ENCODE results near the gene PGM2L1. TPM values are rescaled to one million over a fixed set of nuclear protein-coding genes. Genes with fewer than 3 reads are reported as not detected.

PGM2L1 gene
- total and polyA plus RNA-seq, 12 donors: 0.54 to 27.8 (median 2.2) TPM

GRCh38 chr11:74283580-74284180, 114.6 kb downstream of the PGM2L1 start:
- no peaks in the 10 kb centered on the region for H3K27me3 ChIP-seq
- no peak for TF ChIP-seq POLR2A (IDR thresholded peaks at IDR 0.05)
- TF ChIP-seq CTCF (IDR thresholded peaks at IDR 0.05): no peak
- no peak overlapping the region for H3K4me3 ChIP-seq
- WGBS, 4 donors: 74 to 86% (median 82%) methylated on average over 3 of the region's 3 CpGs
- no peak overlapping the region for H3K27ac ChIP-seq
- intact Hi-C loops (cut with DNase I): no loop called here
- no peaks in the 10 kb centered on the region for H3K36me3 ChIP-seq (replicated peaks in 1 of 2)
- H3K9me3 ChIP-seq (replicated peaks in 1 of 3): no peaks in the 10 kb centered on the region
- DNase-seq: no peak
- peaks cover 0 to 5% of the 10 kb centered on the region in 2 donors for H3K4me1 ChIP-seq (replicated peaks in 1 of 2)

- H3K27ac ChIP-seq: no peak overlapping the region
- H3K27me3 ChIP-seq: no peaks in the 10 kb centered on the region
- TF ChIP-seq CTCF (IDR thresholded peaks at IDR 0.05) (no peak), POLR2A (IDR thresholded peaks at IDR 0.05) (no peak)
- DNase-seq: no peak
- no peaks in the 10 kb centered on the region for H3K36me3 ChIP-seq (replicated peaks in 1 of 2)
- WGBS, 4 donors: 59 to 64% (median 63%) methylated on average over 5 of the region's 5 CpGs
- intact Hi-C loops (cut with DNase I): no loop called here
- H3K4me3 ChIP-seq: no peak overlapping the region
- no peaks in the 10 kb centered on the region for H3K9me3 ChIP-seq (replicated peaks in 1 of 3)
- peaks cover 0 to 7% of the 10 kb centered on the region in 2 donors for H3K4me1 ChIP-seq (replicated peaks in 1 of 2)
Measured at GRCh38 chr11:74282914-74283371, 115.3 kb downstream of the PGM2L1 start.

GRCh38 chr11:74282421-74282820, 115.8 kb downstream of the PGM2L1 start:
- WGBS, 4 donors: 73 to 90% (median 80%) methylated on average over 3 of the region's 3 CpGs
- TF ChIP-seq POLR2A (IDR thresholded peaks at IDR 0.05) (no peak), CTCF (IDR thresholded peaks at IDR 0.05) (no peak)

GRCh38 chr11:74280494-74280893, 117.7 kb downstream of the PGM2L1 start:
- Histone ChIP-seq H3K4me3 (no peak overlapping the region), H3K36me3 (replicated peaks in 1 of 2) (no peaks in the 10 kb centered on the region), H3K4me1 (replicated peaks in 1 of 2) (peaks cover 0 to 7% of the 10 kb centered on the region in 2 donors), H3K9me3 (replicated peaks in 1 of 3) (no peaks in the 10 kb centered on the region), H3K27me3 (no peaks in the 10 kb centered on the region), H3K27ac (no peak overlapping the region)
- TF ChIP-seq POLR2A (IDR thresholded peaks at IDR 0.05) (no peak), CTCF (IDR thresholded peaks at IDR 0.05) (no peak)
- intact Hi-C loops (cut with DNase I): no loop called here
- no peak for DNase-seq

More at GRCh38 chr11:74282421-74282820, 115.8 kb downstream of the PGM2L1 start:
- Histone ChIP-seq H3K36me3 (replicated peaks in 1 of 2) (no peaks in the 10 kb centered on the region), H3K4me1 (replicated peaks in 1 of 2) (peaks cover 0 to 7% of the 10 kb centered on the region in 2 donors), H3K27ac (no peak overlapping the region), H3K4me3 (no peak overlapping the region), H3K27me3 (no peaks in the 10 kb centered on the region), H3K9me3 (replicated peaks in 1 of 3) (no peaks in the 10 kb centered on the region)
- DNase-seq: no peak
- intact Hi-C loops (cut with DNase I): no loop called here

MicroRNAs within 50 kb of the gene (microRNA counts, 767-probe panel; counts per million panel counts)
- 0 counts per million in 2 donors for microRNA hsa-miR-548al

Small RNA genes within 50 kb of the gene (microRNA-seq; reads per million reads assigned to microRNA genes)
- 0 reads per million in 3 donors for gene MIR548AL

Small RNA genes within 50 kb of the gene (small RNA-seq; reads per million reads assigned to genes)
- gene MIR548AL: 0 to 0.17 reads per million in 2 donors

Other genes starting within 250 kb of the PGM2L1 start
- gene C2CD3, start 227.4 kb downstream of the PGM2L1 start, total RNA-seq: 10 to 100 TPM; 15.4 to 42.8 (median 28.1) TPM
- gene C2CD3, start 227.4 kb downstream of the PGM2L1 start, polyA plus RNA-seq: 10 to 100 TPM; 14.5 to 23.7 (median 21.7) TPM
- 10 to 100 TPM; 29.6 to 71.6 (median 47.5) TPM for gene PPME1, start 227.1 kb downstream of the PGM2L1 start, total RNA-seq
- gene PPME1, start 227.1 kb downstream of the PGM2L1 start, polyA plus RNA-seq: 10 to 100 TPM; 47.8 to 61.7 (median 48.7) TPM
- 1 to 10 TPM in 4 of 9 donors, under 1 TPM in 4, not detected in 1; 0.52 to 2.3 (median 0.96) TPM for gene P4HA3, start 86.8 kb downstream of the PGM2L1 start, total RNA-seq
- gene P4HA3, start 86.8 kb downstream of the PGM2L1 start, polyA plus RNA-seq: 1 to 10 TPM in 2 of 3 donors, under 1 TPM in 1; 0.93 to 2.9 (median 1.2) TPM
- 10 to 100 TPM in 2 of 9 donors, 1 to 10 TPM in 7; 4.5 to 23.2 (median 8.0) TPM for gene KCNE3, start 69.1 kb upstream of the PGM2L1 start, total RNA-seq
- gene KCNE3, start 69.1 kb upstream of the PGM2L1 start, polyA plus RNA-seq: 1 to 10 TPM; 1.1 to 4.7 (median 1.6) TPM
- gene LIPT2, start 95.3 kb upstream of the PGM2L1 start, total RNA-seq: 10 to 100 TPM in 1 of 9 donors, 1 to 10 TPM in 8; 3.4 to 16.1 (median 6.0) TPM
- gene LIPT2, start 95.3 kb upstream of the PGM2L1 start, polyA plus RNA-seq: 1 to 10 TPM; 1.8 to 7.0 (median 2.0) TPM
- gene POLD3, start 194.1 kb upstream of the PGM2L1 start, total RNA-seq: 10 to 100 TPM in 4 of 9 donors, 1 to 10 TPM in 5; 5.4 to 14.5 (median 10.0) TPM
- 10 to 100 TPM in 1 of 3 donors, 1 to 10 TPM in 2; 3.5 to 14.1 (median 5.6) TPM for gene POLD3, start 194.1 kb upstream of the PGM2L1 start, polyA plus RNA-seq

Data from adrenal gland (tissue), 12 donors.